NCI-H1436 (cell line): Measurements from ENCODE around the gene KCNN3.

Source experiments
- DNase-seq: peaks from one replicate; lab custom pipeline; 2025; lab: John Stamatoyannopoulos, UW

Gene KCNN3

GRCh38 chr1:154659823-154660592, 210.1 kb downstream of the KCNN3 start:
- DNase-seq: no peak

DNA sequence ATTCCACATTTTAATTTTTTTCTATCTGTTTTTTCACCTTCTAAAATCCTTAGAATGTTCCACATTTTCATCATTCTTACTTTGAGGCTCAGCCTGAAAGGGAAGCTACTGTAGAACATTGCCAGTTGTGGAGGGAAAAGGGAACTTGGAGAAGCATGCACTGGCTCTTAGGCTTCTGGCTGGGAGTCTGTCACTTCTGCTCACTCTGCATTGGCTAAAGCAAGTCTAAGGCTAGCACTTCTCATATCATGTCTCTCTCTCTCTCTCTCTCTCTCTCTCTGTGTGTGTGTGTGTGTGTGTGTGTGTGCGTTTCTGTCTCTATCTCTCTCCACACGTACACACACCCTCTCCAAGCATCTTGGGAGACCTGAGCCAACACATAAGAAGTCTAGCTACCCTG, 212.5 kb downstream of the KCNN3 start:
- no peak for DNase-seq

GRCh38 chr1:154652893-154653292, 217.2 kb downstream of the KCNN3 start:
- no peak for DNase-seq
